Chondrocyte (in vitro differentiated cells): ENCODE measurements around the gene HMCN2. TPM values are rescaled to one million over a fixed set of nuclear protein-coding genes. Genes with fewer than 3 reads are reported as not detected.

Source experiments
- DNase-seq: peaks from one replicate; pipeline ENCODE4 v3.0.0; 2021; ENCODE audit warnings: mixed read lengths, low spot score
- H3K27ac Mint-ChIP-seq: one replicate; pipeline ENCODE4 v1.8.0; 2021; ENCODE audit warnings: mild to moderate bottlenecking, moderate library complexity, mixed read lengths; ENCODE audit not compliant: unreplicated experiment
- H3K27me3 Mint-ChIP-seq: 2 replicates; pipeline ENCODE4 v1.8.0; 2021; ENCODE audit warnings: low read depth, mixed read lengths
- H3K36me3 Mint-ChIP-seq: 2 replicates; pipeline ENCODE4 v1.8.0; 2021; ENCODE audit warnings: low read depth, mixed read lengths
- H3K4me1 Mint-ChIP-seq: 2 replicates; pipeline ENCODE4 v1.8.0; 2021; ENCODE audit warnings: low read depth, mild to moderate bottlenecking, mixed read lengths
- H3K4me3 Mint-ChIP-seq: one replicate; pipeline ENCODE4 v1.8.0; 2021; ENCODE audit warnings: mild to moderate bottlenecking, moderate library complexity, mixed read lengths; ENCODE audit not compliant: unreplicated experiment
- H3K9me3 Mint-ChIP-seq: 2 replicates; pipeline ENCODE4 v1.8.0; 2021; ENCODE audit warnings: low read depth, mixed read lengths
- CTCF ChIP-seq: fragments of 200-600 bp; sonication (generic); IDR thresholded peaks from 2 replicates; pipeline ENCODE4 v1.5.0; 2021; ENCODE audit warnings: antibody characterized with exemption, mild to moderate bottlenecking, moderate library complexity
- total RNA-seq: library from RNA; stranded (reverse); gene quantifications from 3 replicates; pipeline ENCODE4 v1.2.1, GENCODE V29; 2021

The HMCN2 gene
- total RNA-seq, 1 donor from 2014 or later, result 0.05 TPM

GRCh38 chr9:130448771-130449603 is 183.4 kb downstream of the HMCN2 start:
- Mint-ChIP-seq H3K27ac (peak overlapping the region; percentile 27), H3K4me3 (no peak overlapping the region), H3K9me3 (no peaks in the 10 kb centered on the region), H3K4me1 (peaks cover 84% of the 10 kb centered on the region), H3K36me3 (no peaks in the 10 kb centered on the region), H3K27me3 (no peaks in the 10 kb centered on the region)
- DNase-seq, result no peak
- TF ChIP-seq CTCF, result no peak

- DNase-seq, result no peak
- H3K4me1 Mint-ChIP-seq, result peaks cover 86% of the 10 kb centered on the region
- no peaks in the 10 kb centered on the region for H3K36me3 Mint-ChIP-seq
- no peaks in the 10 kb centered on the region for H3K27me3 Mint-ChIP-seq
- TF ChIP-seq CTCF, result no peak
- H3K27ac Mint-ChIP-seq, result peak overlapping the region; percentile 13
- no peaks in the 10 kb centered on the region for H3K9me3 Mint-ChIP-seq
- H3K4me3 Mint-ChIP-seq, result no peak overlapping the region
These were observed 184.9 kb downstream of the HMCN2 start for GRCh38 chr9:130450344-130451003.

GRCh38 chr9:130451004-130451390 is 185.4 kb downstream of the HMCN2 start:
- Mint-ChIP-seq H3K4me3 (no peak overlapping the region), H3K9me3 (no peaks in the 10 kb centered on the region), H3K27ac (peak overlapping the region; percentile 80), H3K36me3 (no peaks in the 10 kb centered on the region), H3K4me1 (peaks cover 81% of the 10 kb centered on the region), H3K27me3 (no peaks in the 10 kb centered on the region)
- TF ChIP-seq CTCF, result no peak
- no peak for DNase-seq

- Mint-ChIP-seq H3K9me3 (no peaks in the 10 kb centered on the region), H3K4me1 (peaks cover 73% of the 10 kb centered on the region), H3K36me3 (no peaks in the 10 kb centered on the region), H3K4me3 (no peak overlapping the region), H3K27ac (peak overlapping the region; percentile 80), H3K27me3 (no peaks in the 10 kb centered on the region)
- TF ChIP-seq CTCF, result peak; percentile 78
- DNase-seq, result no peak
These were observed 186.2 kb downstream of the HMCN2 start for GRCh38 chr9:130451509-130452388.

GRCh38 chr9:130452835-130453234 is 187.3 kb downstream of the HMCN2 start:
- Mint-ChIP-seq H3K4me1 (peaks cover 63% of the 10 kb centered on the region), H3K27me3 (no peaks in the 10 kb centered on the region), H3K36me3 (peaks cover 2% of the 10 kb centered on the region), H3K27ac (peak overlapping the region; percentile 3), H3K9me3 (no peaks in the 10 kb centered on the region), H3K4me3 (no peak overlapping the region)
- DNase-seq, result no peak
- no peak for TF ChIP-seq CTCF
